ENCODE data around the gene MAPKAP1. TPM values are rescaled to one million over a fixed set of nuclear protein-coding genes. Genes with fewer than 3 reads are reported as not detected.

Gene MAPKAP1
- total RNA-seq, 1 donor from 2014 or later = 76.9 TPM

DNA sequence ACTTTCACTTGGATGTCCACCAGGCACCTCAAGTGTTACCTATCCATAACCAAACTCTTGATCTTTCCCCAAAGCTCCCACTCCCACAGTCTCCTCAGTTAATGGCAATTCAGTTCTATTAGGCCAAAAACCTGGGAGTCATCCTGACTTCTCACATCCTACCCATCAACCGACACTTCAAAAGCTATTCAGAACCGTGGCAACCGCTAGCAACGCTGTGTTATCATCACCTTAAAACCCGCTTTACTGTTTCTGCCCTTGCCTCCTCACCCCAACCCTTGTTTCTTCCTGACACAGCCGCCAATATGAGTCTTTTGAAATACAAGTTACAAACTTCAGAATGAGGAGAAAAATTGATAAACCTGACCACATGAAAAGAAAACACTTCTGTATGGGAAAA, 46.5 kb downstream of the MAPKAP1 start:
- Mint-ChIP-seq H3K9me3 (ENCODE audit: unreplicated experiment) (no peaks in the 10 kb centered on the region), H3K36me3 (ENCODE audit: unreplicated experiment) (peaks cover 9% of the 10 kb centered on the region), H3K4me3 (ENCODE audit: unreplicated experiment) (no peak overlapping the region), H3K27ac (ENCODE audit: unreplicated experiment) (no peak overlapping the region), H3K27me3 (ENCODE audit: unreplicated experiment) (no peaks in the 10 kb centered on the region), H3K4me1 (ENCODE audit: unreplicated experiment) (peaks cover 21% of the 10 kb centered on the region)
- DNase-seq (ENCODE audit: extremely low spot score, unreplicated experiment) = no peak
- TF ChIP-seq CTCF (IDR thresholded peaks at IDR 0.05) = no peak

- Mint-ChIP-seq H3K36me3 (ENCODE audit: unreplicated experiment) (peaks cover 6% of the 10 kb centered on the region), H3K27ac (ENCODE audit: unreplicated experiment) (no peak overlapping the region), H3K27me3 (ENCODE audit: unreplicated experiment) (no peaks in the 10 kb centered on the region), H3K9me3 (ENCODE audit: unreplicated experiment) (no peaks in the 10 kb centered on the region), H3K4me3 (ENCODE audit: unreplicated experiment) (no peak overlapping the region), H3K4me1 (ENCODE audit: unreplicated experiment) (peaks cover 25% of the 10 kb centered on the region)
- no peak for DNase-seq (ENCODE audit: extremely low spot score, unreplicated experiment)
- TF ChIP-seq CTCF (IDR thresholded peaks at IDR 0.05) = no peak
Measured at GRCh38 chr9:125659954-125660353, 47.1 kb downstream of the MAPKAP1 start.

DNA sequence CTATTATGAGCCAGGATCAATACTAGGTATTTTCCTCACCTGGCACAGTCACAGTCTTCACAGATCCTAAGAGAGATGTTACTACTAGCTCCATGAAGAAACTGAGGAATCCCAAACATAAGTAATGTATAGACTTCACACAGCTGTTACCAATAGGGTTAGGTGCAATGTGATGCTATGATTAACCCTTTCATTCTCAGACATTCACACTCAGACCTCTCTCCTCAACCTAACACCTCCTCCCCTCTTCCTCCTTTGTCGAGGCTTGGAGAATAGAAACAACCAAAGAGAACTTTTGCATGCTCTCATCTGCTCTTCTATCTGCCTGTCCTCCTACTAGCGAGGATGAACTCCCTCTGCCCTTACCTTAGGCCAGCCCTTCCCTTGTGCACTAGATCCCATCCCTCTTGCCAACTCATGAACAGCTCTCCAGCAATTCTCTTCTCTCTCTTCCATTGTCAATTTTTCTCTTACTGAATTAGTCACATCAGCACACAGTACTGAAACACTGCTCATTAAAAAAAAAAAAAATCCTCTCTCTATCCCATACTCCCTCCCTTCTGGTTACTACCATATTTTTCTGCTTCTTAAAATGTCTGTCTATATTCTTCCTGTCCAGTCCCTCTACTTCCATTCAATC, 47.7 kb downstream of the MAPKAP1 start:
- H3K36me3 Mint-ChIP-seq (ENCODE audit: unreplicated experiment) = peaks cover 6% of the 10 kb centered on the region
- H3K9me3 Mint-ChIP-seq (ENCODE audit: unreplicated experiment) = no peaks in the 10 kb centered on the region
- no peaks in the 10 kb centered on the region for H3K27me3 Mint-ChIP-seq (ENCODE audit: unreplicated experiment)
- no peak for TF ChIP-seq CTCF (IDR thresholded peaks at IDR 0.05)
- peaks cover 31% of the 10 kb centered on the region for H3K4me1 Mint-ChIP-seq (ENCODE audit: unreplicated experiment)
- no peak overlapping the region for H3K4me3 Mint-ChIP-seq (ENCODE audit: unreplicated experiment)
- no peak overlapping the region for H3K27ac Mint-ChIP-seq (ENCODE audit: unreplicated experiment)
- no peak for DNase-seq (ENCODE audit: extremely low spot score, unreplicated experiment)

DNA sequence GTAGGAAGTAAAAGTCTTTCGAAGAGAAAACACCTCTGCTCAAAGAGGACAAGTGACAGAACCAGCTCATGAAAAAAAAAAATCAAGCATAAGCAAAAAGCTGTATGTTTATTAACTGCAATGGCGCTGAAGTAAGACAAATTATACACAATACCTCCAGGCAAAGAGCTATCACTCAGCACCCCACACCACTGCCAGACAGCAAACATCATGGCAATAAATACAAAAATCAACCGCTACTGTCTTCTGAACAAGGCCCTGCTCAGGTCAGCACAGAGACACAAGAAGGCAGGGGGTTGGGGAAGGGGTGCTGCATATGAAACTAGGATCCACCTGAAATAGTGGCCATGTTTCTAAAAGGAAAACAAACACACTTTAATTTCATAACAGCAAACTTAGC, 50.4 kb downstream of the MAPKAP1 start:
- no peak for DNase-seq (ENCODE audit: extremely low spot score, unreplicated experiment)
- H3K27ac Mint-ChIP-seq (ENCODE audit: unreplicated experiment) = peak overlapping the region; percentile 76
- no peaks in the 10 kb centered on the region for H3K27me3 Mint-ChIP-seq (ENCODE audit: unreplicated experiment)
- H3K36me3 Mint-ChIP-seq (ENCODE audit: unreplicated experiment) = peaks cover 4% of the 10 kb centered on the region
- no peak for TF ChIP-seq CTCF (IDR thresholded peaks at IDR 0.05)
- peaks cover 30% of the 10 kb centered on the region for H3K4me1 Mint-ChIP-seq (ENCODE audit: unreplicated experiment)
- no peaks in the 10 kb centered on the region for H3K9me3 Mint-ChIP-seq (ENCODE audit: unreplicated experiment)
- peak overlapping the region; percentile 10 for H3K4me3 Mint-ChIP-seq (ENCODE audit: unreplicated experiment)

DNA sequence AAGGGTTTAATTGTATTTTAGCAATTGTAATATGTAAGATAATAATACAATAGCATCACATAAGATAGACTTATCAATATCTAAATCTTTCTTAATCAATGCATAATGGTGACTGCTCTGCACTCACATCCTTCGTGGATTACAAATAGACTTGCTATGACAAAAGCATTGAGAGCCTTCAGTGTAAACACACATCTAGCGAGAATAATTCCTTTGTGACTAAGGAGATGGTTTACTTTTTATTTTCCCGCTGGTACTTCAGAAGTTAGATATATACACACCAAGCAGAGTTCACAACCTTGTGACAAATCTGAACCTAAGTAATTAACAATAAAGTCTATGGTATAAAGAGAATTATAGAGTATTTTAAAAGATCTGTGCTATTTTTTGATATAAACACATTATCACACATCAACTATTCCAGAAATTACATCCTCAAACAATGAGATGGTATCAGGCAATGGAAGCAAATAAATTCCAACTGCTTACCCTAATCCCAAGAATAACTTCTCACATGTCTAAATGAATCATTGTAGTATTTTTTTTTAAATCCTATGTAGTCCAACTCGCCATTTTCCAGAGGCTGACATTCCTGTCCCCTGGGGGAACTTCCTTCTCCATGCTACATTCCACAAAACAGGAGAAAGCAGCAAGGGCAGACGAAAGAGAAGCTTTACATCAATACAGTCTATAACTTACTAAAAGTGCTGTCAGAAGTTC, 51.2 kb downstream of the MAPKAP1 start:
- H3K4me3 Mint-ChIP-seq (ENCODE audit: unreplicated experiment) = no peak overlapping the region
- no peak for DNase-seq (ENCODE audit: extremely low spot score, unreplicated experiment)

More for the DNA sequence above, 51.2 kb downstream of the MAPKAP1 start:
- Mint-ChIP-seq H3K36me3 (ENCODE audit: unreplicated experiment) (peaks cover 4% of the 10 kb centered on the region), H3K27me3 (ENCODE audit: unreplicated experiment) (no peaks in the 10 kb centered on the region), H3K4me1 (ENCODE audit: unreplicated experiment) (peaks cover 30% of the 10 kb centered on the region), H3K27ac (ENCODE audit: unreplicated experiment) (peak overlapping the region; percentile 76), H3K9me3 (ENCODE audit: unreplicated experiment) (no peaks in the 10 kb centered on the region)
- no peak for TF ChIP-seq CTCF (IDR thresholded peaks at IDR 0.05)
